IPS DF 4.7 (cell line): Measurements from ENCODE around the gene AOC3.
"Not testable (repeated sequence)": the region's sequence is repeated elsewhere in the genome, so short reads cannot be mapped to it uniquely, and the experiment has no call there.

Experiments used
- DNase-seq: peaks from one replicate; pipeline ENCODE4 v3.0.0-alpha.2; 2013; ENCODE audit warnings: low spot score; ENCODE audit errors: extremely low read depth

Gene AOC3

DNA sequence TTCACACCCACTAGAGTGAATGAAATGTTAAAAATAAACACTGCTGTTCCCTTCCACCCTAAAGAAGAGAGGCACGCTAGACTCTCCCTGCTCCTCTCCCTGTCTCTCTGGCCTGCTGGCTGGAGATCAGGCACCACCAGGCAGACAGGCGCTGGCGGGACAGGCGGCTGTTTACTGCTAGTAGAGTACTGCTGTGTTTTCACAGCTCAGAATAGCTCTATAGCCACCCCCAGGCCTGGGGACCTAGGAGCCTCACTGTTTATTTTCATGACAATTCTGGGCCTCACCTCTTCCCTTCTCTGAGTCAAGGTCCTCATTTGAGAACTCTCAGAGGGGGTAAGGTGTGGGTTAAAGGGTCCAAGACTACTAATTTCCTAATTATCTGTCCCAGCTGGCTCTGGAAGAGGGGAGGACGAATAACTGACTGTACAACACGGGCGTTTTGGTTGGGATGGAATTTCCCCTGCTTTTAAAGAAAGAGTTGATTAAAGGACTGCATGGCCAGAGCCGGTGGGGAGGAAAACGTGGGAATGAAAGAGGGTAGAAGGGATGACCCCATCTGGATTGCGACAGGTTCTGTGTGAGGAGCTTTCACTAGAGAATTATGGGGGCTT, 40.6 kb downstream of the AOC3 start:
- no peak for DNase-seq

- no peak for DNase-seq
Measured at GRCh38 chr17:42893359-42893758, 42.4 kb downstream of the AOC3 start.

GRCh38 chr17:42894283-42895184, 43.5 kb downstream of the AOC3 start:
- DNase-seq, result no peak

DNA sequence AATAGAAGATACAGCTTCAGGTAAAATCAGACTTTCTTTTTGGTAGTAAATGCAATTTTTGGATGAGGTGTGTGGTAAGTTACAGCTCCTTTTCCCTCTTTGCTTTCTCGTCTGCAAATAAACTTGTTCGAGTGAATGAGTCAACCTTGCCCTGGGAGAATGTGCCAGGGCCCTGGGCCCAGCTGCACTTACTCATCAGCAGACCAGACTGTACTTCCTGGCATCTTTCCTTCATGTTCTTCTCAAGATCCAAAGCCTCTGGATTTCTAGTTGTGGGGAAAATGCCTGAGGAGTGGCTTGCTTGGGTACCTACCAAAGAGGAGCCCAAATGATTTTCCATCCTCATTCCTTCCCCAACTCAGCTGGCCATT, 44.2 kb downstream of the AOC3 start:
- DNase-seq, result no peak

DNA sequence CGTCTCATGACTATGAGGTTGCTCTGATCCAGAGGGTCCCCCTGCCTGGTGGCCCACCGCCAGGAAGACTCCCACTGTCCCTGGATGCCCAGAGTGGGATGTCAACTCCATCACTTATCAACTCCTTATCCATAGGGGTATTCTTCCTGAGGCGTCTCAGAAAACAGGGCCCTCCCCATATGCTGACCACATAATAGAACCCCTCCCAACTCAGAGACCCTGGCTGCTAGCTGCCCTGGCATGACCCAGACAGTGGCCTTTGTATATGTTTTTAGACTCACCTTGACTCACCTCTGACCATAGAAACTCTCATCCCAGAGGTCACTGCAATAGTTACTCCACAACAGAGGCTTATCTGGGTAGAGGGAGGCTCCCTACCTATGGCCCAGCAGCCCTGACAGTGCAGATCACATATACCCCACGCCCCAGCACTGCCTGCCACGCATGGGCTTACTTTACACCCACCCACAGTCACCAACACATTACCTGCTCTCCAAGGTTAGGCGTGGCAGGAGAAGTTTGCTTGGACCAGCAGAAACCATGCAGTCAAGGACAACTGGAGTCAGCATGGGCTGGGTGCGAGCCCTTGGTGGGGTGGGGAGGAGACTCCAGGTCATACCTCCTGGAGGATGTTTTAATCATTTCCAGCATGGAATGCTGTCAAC, 47.3 kb downstream of the AOC3 start:
- no peak for DNase-seq

GRCh38 chr17:42899981-42900380, 49.0 kb downstream of the AOC3 start:
- DNase-seq, result not testable (repeated sequence)

DNA sequence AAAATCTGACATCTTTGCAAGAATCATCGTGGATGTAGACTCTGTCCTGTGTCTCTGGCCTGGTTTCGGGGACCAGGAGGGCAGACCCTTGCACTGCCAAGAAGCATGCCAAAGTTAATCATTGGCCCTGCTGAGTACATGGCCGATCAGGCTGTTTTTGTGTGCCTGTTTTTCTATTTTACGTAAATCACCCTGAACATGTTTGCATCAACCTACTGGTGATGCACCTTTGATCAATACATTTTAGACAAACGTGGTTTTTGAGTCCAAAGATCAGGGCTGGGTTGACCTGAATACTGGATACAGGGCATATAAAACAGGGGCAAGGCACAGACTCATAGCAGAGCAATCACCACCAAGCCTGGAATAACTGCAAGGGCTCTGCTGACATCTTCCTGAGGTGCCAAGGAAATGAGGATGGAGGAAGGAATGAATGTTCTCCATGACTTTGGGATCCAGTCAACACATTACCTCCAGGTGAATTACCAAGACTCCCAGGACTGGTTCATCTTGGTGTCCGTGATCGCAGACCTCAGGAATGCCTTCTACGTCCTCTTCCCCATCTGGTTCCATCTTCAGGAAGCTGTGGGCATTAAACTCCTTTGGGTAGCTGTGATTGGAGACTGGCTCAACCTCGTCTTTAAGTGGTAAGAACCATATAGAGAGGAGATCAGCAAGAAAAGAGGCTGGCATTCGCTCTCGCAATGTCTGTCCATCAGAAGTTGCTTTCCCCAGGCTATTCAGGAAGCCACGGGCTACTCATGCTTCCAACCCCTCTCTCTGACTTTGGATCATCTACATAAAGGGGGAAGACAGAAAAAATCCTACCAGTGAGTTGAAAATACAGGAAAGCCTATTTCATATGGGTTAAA, 49.7 kb downstream of the AOC3 start, which contains the start of gene G6PC1:
Gene G6PC1, plus strand, starts transcription at position 340 of the 872 bp plus-strand sequence. Its CDS starts 78 bp downstream, at position 418.
- no peak for DNase-seq

- DNase-seq, result no peak
Measured at GRCh38 chr17:42901535-42902229, 50.7 kb downstream of the AOC3 start.

DNA sequence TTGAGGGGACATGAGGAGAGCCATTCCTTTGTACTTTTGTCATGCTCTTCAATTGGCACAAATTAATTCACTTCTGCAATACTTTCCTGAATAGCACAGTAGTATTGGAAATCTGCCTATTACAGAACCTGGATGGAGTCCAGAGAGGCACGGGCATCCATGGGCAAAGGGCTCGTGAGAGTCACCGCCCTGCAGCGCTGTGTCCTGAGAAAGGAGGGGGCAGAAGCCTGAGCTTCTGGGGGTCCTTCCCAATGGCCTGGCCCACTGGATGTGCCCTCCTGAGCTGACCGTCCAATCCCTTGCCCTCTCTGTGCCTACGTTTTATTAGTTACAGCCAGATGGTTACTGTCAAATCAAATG, 53.1 kb downstream of the AOC3 start:
- no peak for DNase-seq

DNA sequence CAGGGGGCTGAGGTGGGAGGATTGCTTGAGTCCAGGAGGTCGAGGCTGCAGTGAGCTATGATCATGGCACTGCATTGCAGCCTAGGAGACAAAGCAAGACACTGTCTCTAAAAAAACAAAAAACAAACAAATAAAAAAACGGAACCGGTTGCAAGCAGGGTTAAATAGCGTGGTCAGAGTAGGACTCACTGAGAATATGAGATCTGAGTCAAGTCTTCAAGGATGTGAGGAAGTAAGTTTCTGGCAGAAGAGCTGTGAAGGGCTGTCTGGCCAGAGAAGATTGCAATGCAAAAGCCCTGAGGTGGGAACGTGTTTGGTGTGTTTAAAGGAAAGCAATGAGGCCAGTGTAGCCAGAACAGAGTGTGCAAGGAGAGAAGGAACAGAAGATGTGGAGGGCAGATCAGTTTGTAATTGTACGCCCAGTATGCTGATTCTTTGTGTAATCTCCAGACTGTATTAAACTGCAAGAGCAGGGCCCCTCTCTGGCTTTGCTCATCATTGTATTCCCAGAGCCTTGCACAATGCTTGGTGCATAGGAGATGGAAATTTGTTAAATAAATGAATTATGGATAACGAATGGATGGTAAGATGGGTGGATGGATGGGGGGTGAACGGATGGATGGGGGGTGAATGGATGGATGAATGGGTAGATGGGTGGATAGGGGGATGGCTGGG, 55.9 kb downstream of the AOC3 start:
- DNase-seq, result no peak
